Calu3 (cell line): ENCODE measurements around the gene MLIP. TPM values are rescaled to one million over a fixed set of nuclear protein-coding genes. Genes with fewer than 3 reads are reported as not detected.

ENCODE experiments used
- BruUV-seq: library from RNA; stranded (reverse); fragments of 400-500 nt; replicated peaks from 2 replicates; lab custom pipeline; 2021; lab: Mats Ljungman, UMichigan
- CTCF ChIA-PET: fragments of 300-600 bp; sonication (Branson Sonifier 250); formaldehyde crosslinking; loops from one replicate; lab custom pipeline; 2022; ENCODE audit warnings: antibody characterized with exemption; lab: Charles Lee
- DNase-seq: peaks from one replicate; pipeline ENCODE4 v3.0.0; 2022
- H3K27ac Mint-ChIP-seq: one replicate; pipeline ENCODE4 v1.8.0; 2022; ENCODE audit warnings: mixed read lengths; ENCODE audit not compliant: unreplicated experiment
- H3K27me3 Mint-ChIP-seq: one replicate; pipeline ENCODE4 v1.8.0; 2022; ENCODE audit warnings: mixed read lengths; ENCODE audit not compliant: unreplicated experiment
- H3K36me3 Mint-ChIP-seq: one replicate; pipeline ENCODE4 v1.8.0; 2022; ENCODE audit warnings: mild to moderate bottlenecking, moderate library complexity, mixed read lengths; ENCODE audit not compliant: insufficient read depth, unreplicated experiment
- H3K4me1 Mint-ChIP-seq: one replicate; pipeline ENCODE4 v1.8.0; 2022; ENCODE audit warnings: mild to moderate bottlenecking, low read depth, mixed read lengths; ENCODE audit not compliant: unreplicated experiment
- H3K4me3 Mint-ChIP-seq: one replicate; pipeline ENCODE4 v1.8.0; 2022; ENCODE audit warnings: mild to moderate bottlenecking, low read depth, moderate library complexity, mixed read lengths; ENCODE audit not compliant: unreplicated experiment
- H3K9me3 Mint-ChIP-seq: one replicate; pipeline ENCODE4 v1.8.0; 2022; ENCODE audit warnings: low read depth, mixed read lengths; ENCODE audit not compliant: unreplicated experiment
- intact Hi-C: fragments of 100-400 bp; cut with micrococcal nuclease; formaldehyde crosslinking; loops from one replicate; pipeline ENCODE4 v1.10.0; 2022; ENCODE audit not compliant: unreplicated experiment
- total RNA-seq: library from RNA; stranded (reverse); gene quantifications from 2 replicates; pipeline ENCODE4 v1.2.3, GENCODE V29; 2022
- TF ChIP-seq, protein P1 (sequence below): fragments of 200-600 bp; IDR thresholded peaks from one replicate; pipeline ENCODE4 v1.8.0; 2022; ENCODE audit warnings: antibody characterized with exemption; ENCODE audit not compliant: unreplicated experiment

MLIP gene
- total RNA-seq, 1 experiment from 2014 or later = 1.4 TPM

GRCh38 chr6:54151861-54152260 is 40.6 kb downstream of the MLIP start:
- intact Hi-C loops = no loop called here
- H3K27me3 Mint-ChIP-seq = no peaks in the 10 kb centered on the region
- H3K4me3 Mint-ChIP-seq = no peak overlapping the region
- H3K36me3 Mint-ChIP-seq = no peaks in the 10 kb centered on the region
- H3K9me3 Mint-ChIP-seq = no peaks in the 10 kb centered on the region
- no peak for DNase-seq
- no peaks in the 10 kb centered on the region for H3K4me1 Mint-ChIP-seq
- TF ChIP-seq, protein P1, sequence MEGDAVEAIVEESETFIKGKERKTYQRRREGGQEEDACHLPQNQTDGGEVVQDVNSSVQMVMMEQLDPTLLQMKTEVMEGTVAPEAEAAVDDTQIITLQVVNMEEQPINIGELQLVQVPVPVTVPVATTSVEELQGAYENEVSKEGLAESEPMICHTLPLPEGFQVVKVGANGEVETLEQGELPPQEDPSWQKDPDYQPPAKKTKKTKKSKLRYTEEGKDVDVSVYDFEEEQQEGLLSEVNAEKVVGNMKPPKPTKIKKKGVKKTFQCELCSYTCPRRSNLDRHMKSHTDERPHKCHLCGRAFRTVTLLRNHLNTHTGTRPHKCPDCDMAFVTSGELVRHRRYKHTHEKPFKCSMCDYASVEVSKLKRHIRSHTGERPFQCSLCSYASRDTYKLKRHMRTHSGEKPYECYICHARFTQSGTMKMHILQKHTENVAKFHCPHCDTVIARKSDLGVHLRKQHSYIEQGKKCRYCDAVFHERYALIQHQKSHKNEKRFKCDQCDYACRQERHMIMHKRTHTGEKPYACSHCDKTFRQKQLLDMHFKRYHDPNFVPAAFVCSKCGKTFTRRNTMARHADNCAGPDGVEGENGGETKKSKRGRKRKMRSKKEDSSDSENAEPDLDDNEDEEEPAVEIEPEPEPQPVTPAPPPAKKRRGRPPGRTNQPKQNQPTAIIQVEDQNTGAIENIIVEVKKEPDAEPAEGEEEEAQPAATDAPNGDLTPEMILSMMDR = no peak
- BruUV-seq = no TSS peak
- CTCF ChIA-PET = no interaction called here
- H3K27ac Mint-ChIP-seq = no peak overlapping the region

- BruUV-seq = no TSS peak
- intact Hi-C loops = no loop called here
- DNase-seq = no peak
- peak overlapping the region; percentile 18 for H3K27ac Mint-ChIP-seq
- no peak overlapping the region for H3K4me3 Mint-ChIP-seq
- H3K9me3 Mint-ChIP-seq = no peaks in the 10 kb centered on the region
- CTCF ChIA-PET = no interaction called here
- TF ChIP-seq, protein P1 = no peak
- H3K4me1 Mint-ChIP-seq = no peaks in the 10 kb centered on the region
- no peaks in the 10 kb centered on the region for H3K27me3 Mint-ChIP-seq
- no peaks in the 10 kb centered on the region for H3K36me3 Mint-ChIP-seq
Observed at GRCh38 chr6:54156650-54157250, 45.5 kb downstream of the MLIP start.

DNA sequence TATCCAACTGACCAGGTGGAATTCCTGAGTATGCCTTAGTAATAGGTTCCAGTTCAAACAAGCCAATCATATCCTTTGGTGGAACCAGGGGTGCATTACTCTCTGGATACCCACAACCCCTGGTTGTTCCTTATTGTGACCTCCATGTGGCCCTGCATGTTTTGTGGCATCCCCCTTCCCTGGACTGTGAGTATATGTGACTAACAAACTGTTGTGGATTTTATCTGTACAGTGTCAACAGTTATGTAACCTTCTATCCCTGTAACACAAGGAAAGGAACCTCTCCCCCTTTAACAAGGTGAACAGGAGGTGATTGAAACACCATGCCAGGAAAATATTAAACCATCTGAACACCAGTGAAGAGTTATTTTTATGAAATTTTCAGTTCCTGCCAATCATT is 46.2 kb downstream of the MLIP start:
- no peaks in the 10 kb centered on the region for H3K9me3 Mint-ChIP-seq
- H3K4me1 Mint-ChIP-seq = no peaks in the 10 kb centered on the region
- H3K27ac Mint-ChIP-seq = no peak overlapping the region
- BruUV-seq = no TSS peak
- CTCF ChIA-PET = no interaction called here
- H3K36me3 Mint-ChIP-seq = no peaks in the 10 kb centered on the region
- intact Hi-C loops = no loop called here
- no peaks in the 10 kb centered on the region for H3K27me3 Mint-ChIP-seq
- DNase-seq = no peak
- TF ChIP-seq, protein P1 = no peak
- H3K4me3 Mint-ChIP-seq = no peak overlapping the region

DNA sequence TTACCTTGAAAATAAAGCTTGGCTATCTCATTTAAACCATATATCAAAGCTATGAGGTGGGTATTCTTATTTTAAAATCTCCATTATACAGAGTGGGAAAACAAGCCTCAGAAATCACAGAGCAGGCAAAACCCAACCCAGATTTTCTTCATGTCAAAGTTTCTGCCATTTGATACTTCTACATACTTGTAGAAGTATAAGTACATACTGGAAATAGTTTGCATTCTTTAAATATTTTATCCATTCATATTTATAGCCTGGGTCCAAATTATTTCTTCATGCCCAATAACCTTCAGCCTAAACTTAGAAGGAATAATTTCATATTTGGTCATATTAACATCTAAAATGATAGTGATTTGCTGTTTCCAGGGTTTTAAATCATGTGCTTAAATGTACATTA is 61.8 kb downstream of the MLIP start:
- Mint-ChIP-seq H3K9me3 (peaks cover 2% of the 10 kb centered on the region), H3K4me3 (no peak overlapping the region), H3K4me1 (no peaks in the 10 kb centered on the region), H3K36me3 (no peaks in the 10 kb centered on the region), H3K27ac (no peak overlapping the region), H3K27me3 (no peaks in the 10 kb centered on the region)
- DNase-seq = no peak
- intact Hi-C loops = no loop called here
- CTCF ChIA-PET = no interaction called here
- BruUV-seq = no TSS peak
- TF ChIP-seq, protein P1 = no peak
